ENCODE measurements around the gene HOXA5.

The HOXA5 gene

GRCh38 chr7:27109466-27110185, 33.9 kb downstream of the HOXA5 start:
- no peak for DNase-seq

DNA sequence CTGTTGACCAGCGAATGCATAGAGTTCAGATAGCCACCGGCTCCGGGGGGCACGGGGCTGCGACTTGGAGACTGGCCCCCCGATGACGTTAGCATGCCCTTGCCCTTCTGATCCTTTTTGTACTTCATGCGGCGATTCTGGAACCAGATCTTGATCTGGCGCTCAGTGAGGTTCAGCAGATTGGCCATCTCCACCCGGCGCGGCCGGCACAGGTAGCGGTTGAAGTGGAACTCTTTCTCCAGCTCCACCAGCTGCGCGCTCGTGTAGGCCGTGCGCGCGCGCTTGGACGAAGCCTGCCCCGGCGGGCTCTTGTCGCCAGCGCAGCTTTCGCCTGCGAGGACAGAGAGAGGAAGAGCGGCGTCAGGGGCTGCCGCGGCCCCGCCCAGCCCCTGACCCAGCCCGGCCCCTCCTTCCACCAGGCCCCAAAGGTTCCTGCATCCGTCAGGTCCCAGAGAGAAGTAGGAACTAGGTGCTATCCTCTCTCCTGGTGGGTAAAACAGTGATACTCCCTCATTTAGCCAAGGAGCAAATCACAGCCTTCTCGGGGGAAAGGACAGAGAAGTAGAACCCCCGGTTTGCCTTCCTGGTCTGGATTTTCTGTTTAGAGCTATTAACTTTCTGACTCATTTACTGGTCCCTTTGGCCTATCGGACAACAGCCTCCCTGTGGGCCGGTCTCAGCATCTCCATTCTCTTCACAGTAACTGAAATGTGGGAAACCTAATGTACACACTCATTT, 34.9 kb downstream of the HOXA5 start:
- no peak for DNase-seq

DNA sequence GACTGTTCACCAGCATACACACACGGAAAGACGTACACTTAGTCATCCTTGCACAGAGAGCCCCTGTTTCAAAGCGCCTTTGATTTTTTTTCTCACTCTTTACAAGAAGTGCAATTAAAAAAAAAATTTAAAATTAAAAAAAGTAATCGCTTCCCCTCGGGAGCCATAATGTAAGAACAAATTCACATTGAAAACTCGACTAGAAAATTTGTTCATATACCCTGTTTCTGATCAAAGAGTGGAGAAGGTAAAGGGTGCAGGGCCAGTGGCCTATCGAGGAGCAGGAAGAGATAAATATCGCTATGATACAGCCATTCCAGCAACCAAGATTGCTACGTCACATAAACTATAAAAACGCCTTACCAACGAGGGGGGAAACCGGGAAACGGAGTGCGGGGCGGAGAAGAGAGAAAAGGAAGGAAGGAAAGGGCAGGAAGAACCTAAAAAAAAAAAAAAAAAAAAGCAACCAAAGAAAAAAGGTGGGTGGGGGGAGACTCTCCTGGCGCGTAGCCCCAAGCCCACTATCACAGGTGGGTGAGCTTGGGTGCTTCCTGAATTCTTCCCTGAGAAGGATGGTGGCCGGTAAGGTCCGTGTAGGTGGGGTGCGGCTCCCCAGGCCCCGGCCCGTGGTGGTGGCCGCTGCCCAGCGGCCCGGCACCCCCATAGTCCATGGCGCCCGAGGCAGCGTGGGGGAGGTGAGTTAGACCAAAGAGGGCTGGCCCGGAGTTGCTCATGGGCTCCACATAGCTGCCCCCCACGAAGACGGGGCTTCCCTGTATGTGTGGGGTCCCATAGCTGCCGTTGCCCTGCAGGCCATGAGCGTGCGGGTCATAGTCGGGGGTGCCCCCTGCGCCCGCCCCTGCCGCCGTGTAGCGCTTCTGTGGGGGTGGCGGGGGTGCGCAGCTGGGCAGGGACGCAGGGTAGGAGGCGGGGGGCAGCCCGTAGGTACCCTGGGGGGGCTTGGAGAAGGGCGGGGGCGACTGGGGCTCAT, 35.8 kb downstream of the HOXA5 start:
- DNase-seq, result no peak

- DNase-seq, result no peak
Measured at GRCh38 chr7:27106901-27107240, 36.6 kb downstream of the HOXA5 start.

GRCh38 chr7:27106181-27106900, 37.1 kb downstream of the HOXA5 start:
- DNase-seq, result no peak

DNA sequence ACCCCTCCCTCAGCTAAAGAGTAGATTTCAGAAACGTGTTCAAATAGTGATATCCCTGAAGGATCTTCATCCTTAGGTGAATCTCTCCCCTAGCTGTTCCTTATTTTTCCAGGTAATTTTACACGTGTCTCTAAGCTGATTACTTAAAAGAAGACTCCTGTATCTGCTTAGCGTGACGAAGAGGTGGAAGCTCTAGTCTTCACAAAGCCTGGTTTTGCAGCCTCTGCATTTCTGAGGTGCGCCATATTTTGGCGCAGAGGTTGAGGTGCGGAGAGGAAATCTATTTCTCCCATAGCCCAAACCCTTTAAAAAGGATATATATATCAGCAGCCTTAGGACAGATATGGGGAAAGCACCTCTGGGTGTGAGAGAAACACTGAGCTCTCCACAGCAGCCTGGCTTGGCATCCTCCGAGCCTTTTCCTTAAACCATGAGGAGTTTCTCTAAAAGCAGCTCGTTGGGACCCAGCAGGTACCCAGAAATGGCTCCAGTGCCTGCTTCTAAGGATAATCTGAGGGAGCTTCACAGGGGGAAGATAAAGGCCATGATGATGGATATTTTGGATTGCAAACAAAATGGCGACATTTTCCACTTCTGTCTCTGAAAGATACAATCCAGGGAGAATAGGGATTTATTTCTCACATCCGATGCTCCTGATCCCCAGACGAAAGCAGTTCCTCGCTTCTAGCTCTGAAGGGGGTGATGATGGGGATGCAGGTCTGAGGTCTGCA, 38.0 kb downstream of the HOXA5 start:
- no peak for DNase-seq

DNA sequence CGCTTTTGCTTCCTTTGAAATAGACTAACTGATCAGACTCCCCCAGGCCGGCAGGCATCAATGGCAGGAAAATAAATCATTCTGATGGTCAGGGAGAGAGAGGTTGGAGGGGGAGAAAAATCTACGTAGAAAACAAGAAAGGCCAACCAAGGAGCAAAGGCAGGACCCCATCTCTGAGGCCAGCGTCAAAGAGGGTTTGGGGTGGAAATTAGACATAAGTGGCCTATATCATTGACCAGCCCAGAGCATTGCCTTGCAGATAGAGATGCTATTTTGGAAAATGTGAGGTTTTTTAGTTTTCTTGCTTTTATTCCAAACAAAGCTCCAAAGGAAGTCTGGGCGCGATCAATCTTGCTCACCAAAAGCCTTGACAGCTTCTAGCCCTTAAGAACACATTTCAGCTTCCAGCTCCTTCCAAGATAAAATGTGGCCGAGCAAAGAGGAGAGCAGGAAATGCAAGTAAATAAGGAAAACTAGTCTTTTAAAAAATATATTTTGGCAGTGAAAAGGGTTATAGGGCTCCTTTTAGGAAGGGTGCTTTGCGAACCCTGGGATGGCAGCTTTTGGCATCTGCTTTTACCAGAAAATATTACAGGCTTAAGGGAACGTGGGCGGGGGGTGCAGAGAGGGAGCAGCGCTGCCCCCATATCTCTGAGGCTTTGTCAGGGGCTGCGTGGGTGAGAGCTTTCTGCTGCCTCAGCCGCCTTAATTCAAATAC, 39.0 kb downstream of the HOXA5 start:
- no peak for DNase-seq

DNA sequence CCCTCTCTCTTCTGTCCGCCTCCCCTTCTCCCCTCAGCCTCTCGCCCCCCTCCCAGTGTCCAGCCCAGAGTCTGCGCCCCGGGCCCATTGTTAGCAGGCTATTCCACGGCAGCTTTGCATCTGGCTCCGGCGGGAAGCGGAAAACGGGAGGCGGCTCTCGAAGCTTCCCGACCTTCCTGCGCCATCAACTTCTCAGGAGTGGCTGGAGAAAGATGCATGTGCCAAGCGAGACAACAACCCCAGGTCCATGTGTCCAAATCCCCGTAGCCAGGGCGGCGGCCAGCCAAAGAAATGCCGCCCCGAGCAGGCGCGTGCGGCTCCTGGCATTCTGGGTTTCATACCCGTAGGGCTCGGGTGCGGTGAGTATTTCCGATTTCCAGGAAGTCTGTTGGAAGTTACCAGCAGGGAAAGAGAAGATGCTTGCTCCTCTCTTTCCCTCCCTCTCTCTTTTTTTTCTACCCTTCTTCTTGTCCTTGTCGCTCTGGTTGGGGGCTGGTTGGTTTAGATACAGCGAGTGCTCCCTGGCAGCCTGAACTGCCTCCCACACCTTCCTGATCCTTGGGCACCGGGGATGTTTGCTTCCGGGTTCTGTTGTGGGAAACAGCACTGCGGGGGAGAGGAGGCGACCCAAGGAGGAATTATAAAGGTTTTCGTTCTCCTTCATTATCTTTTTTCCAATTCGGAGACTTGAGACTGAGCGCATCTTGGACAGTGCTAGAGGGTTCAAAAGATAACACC, 39.8 kb downstream of the HOXA5 start:
- no peak for DNase-seq

DNA sequence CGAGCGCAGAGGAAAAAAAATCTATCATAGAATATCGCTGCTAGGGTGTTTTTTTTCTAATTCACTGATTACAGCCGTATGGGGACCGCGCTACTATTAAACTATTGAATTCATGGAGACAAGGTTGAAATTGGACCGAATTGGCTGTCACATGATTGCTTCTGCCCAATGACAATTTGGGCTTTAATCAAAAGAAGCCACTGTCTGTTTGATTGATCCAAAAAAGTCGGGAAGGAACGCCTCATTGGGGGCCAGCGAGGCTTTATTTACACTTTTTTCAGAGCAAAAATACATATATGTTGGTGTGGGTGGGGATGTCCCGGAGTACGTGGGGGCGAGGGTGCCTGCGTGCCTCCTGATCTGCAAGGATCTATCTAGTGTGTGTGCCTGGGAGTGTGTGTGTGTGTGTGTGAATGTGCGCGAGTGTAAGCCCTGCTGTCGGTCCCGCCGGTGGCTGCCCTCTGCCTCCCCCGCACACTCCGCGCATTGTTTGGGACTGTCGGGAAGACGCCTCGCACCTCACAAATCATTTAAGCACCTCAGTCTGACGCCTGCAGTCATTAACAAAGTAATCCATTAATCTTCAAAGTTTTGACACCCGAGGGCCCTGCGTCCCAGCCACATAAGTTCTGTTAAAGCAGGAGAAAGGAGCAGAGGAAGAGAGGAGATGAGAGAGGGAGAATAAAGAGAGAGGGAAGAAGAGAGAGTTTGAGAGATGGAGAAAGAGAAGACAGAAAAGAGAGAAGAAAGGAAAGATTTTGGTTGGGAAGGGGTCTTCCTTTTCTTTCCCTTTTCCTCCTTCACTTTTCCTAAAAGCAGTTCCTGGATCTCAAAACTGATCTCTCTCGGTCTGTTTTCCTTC, 40.7 kb downstream of the HOXA5 start, which contains the start of gene HOXA2:
TSS of gene HOXA2 (minus strand) at position 103 of the 862 bp plus-strand sequence. CDS start 183 bp downstream, outside the sequence.
- no peak for DNase-seq

- no peak for DNase-seq
Measured at GRCh38 chr7:27101957-27102580, 41.4 kb downstream of the HOXA5 start.

GRCh38 chr7:27101171-27101956, 42.1 kb downstream of the HOXA5 start:
- no peak for DNase-seq

DNA sequence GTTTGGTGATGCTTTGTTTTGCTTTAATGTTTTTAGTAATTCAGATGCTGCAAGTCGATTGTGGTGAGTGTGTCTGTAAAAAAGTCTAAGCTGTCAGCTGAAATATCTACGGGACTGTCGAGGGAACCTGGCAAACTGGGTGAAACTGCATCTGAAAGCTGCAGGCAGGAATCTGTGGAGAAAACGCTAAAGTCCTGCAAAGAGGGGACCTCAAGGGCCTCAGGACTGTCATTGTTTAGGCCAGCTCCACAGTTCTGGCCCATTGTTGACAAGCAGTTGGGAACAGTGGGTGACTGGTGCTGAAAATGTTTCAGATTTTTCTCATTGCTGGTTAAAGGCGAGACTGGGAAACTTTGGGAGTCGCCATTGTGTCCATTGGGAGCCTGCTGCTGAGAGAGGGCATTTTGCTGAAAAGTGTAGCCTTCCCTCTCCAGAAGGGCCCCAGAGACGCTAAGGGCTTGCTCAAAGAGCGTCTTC, 42.7 kb downstream of the HOXA5 start:
- peak in 1 of 58 donors; percentile 0 for DNase-seq

GRCh38 chr7:27099453-27100370, 43.8 kb downstream of the HOXA5 start:
- DNase-seq, result no peak

GRCh38 chr7:27098578-27099451, 44.7 kb downstream of the HOXA5 start:
- no peak for DNase-seq
